Keratinocyte (primary cell): ENCODE data around the gene TENM3. TPM values are rescaled to one million over a fixed set of nuclear protein-coding genes. Genes with fewer than 3 reads are reported as not detected.

Experiments used
- DNase-seq: peaks from one replicate; pipeline ENCODE4 v3.0.0-alpha.2; 2011; ENCODE audit warnings: low read depth, missing footprints, low spot score
- FAIRE-seq: peaks from 2 replicates; lab custom pipeline; 2011; peaks lifted over from hg19 to GRCh38; lab: Jason Lieb, UNC
- H2AFZ ChIP-seq: 2 replicates; pipeline ENCODE4 v1.6.0; 2012; ENCODE audit warnings: low read length, control low read depth, inconsistent platforms; ENCODE audit not compliant: control insufficient read depth
- H3K27ac ChIP-seq: 2 replicates; pipeline ENCODE4 v1.5.1; 2011; ENCODE audit warnings: low read length; ENCODE audit not compliant: control insufficient read depth, insufficient read depth
- H3K27me3 ChIP-seq: 3 replicates; pipeline ENCODE4 v1.6.0; 2011; ENCODE audit warnings: low read length; ENCODE audit not compliant: control insufficient read depth, insufficient read depth; ENCODE audit errors: extremely low read depth
- H3K36me3 ChIP-seq, 2 experiments: 2 replicates in 1 of 2; 3 replicates in 1 of 2; pipeline ENCODE4 v1.5.1; 2011; ENCODE audit warnings: low read length in 2 of 2, mild to moderate bottlenecking in 1 of 2; ENCODE audit not compliant: control insufficient read depth in 2 of 2, insufficient read depth in 2 of 2; ENCODE audit errors: extremely low read depth in 1 of 2
- H3K4me1 ChIP-seq: 3 replicates; pipeline ENCODE4 v1.5.1; 2011; ENCODE audit warnings: low read length; ENCODE audit not compliant: control insufficient read depth, insufficient read depth; ENCODE audit errors: extremely low read depth
- H3K4me2 ChIP-seq: 3 replicates; pipeline ENCODE4 v1.6.0; 2011; ENCODE audit warnings: low read depth, low read length; ENCODE audit not compliant: control insufficient read depth, insufficient read depth; ENCODE audit errors: extremely low read depth
- H3K4me3 ChIP-seq, 3 experiments: fragments of 200-600 bp in 1 of 3; sonication (generic) in 1 of 3; 2 replicates in 2 of 3; 3 replicates in 1 of 3; pipeline ENCODE4 v1.5.1; 2011 to 2016; ENCODE audit warnings: low read length in 3 of 3, mild to moderate bottlenecking in 3 of 3, control low read depth in 2 of 3, inconsistent platforms in 1 of 3, low read depth in 1 of 3, mixed read lengths in 1 of 3, mixed run types in 1 of 3, moderate library complexity in 1 of 3; ENCODE audit not compliant: control insufficient read depth in 2 of 3, insufficient read depth in 2 of 3; ENCODE audit errors: extremely low read depth in 1 of 3
- H3K79me2 ChIP-seq: 2 replicates; pipeline ENCODE4 v1.6.0; 2012; ENCODE audit warnings: low read length; ENCODE audit not compliant: control insufficient read depth, insufficient read depth
- H3K9ac ChIP-seq: 3 replicates; pipeline ENCODE4 v1.6.0; 2011; ENCODE audit warnings: low read length; ENCODE audit not compliant: control insufficient read depth, insufficient read depth; ENCODE audit errors: extremely low read depth
- H3K9me1 ChIP-seq: 3 replicates; pipeline ENCODE4 v1.6.0; 2011; ENCODE audit warnings: low read length; ENCODE audit not compliant: control insufficient read depth, insufficient read depth; ENCODE audit errors: extremely low read depth
- H3K9me3 ChIP-seq: 2 replicates; pipeline ENCODE4 v1.5.1; 2012; ENCODE audit warnings: low read depth, low read length; ENCODE audit not compliant: control insufficient read depth
- H4K20me1 ChIP-seq: 3 replicates; pipeline ENCODE4 v1.6.0; 2011; ENCODE audit warnings: low read length; ENCODE audit not compliant: control insufficient read depth, insufficient read depth; ENCODE audit errors: extremely low read depth
- EZH2 ChIP-seq: IDR thresholded peaks from one replicate; pipeline ENCODE4 v1.6.1; 2012; ENCODE audit warnings: inconsistent platforms, mild to moderate bottlenecking, low read length, moderate library complexity
- dilution Hi-C: fragments of 300-500 bp; cut with MboI; formaldehyde crosslinking; loops from one replicate; pipeline ENCODE4 v1.7.0; 2020; ENCODE audit warnings: low sequenced_read_pairs; ENCODE audit not compliant: extremely low pct_ligation_motif_present
- polyA plus RNA-seq, 5 experiments: library from polyadenylated mRNA; depleted of rRNA in 3 of 5; stranded (reverse) in 3 of 5; stranded (forward) in 1 of 5; unstranded in 1 of 5; fragments of >200 nt; gene quantifications; 1 replicate in 1 of 5; 2 replicates in 3 of 5; 3 replicates in 1 of 5; pipeline versions ENCODE4 v1.2.1 to v1.2.3, GENCODE V29; 2011 to 2012; ENCODE audit warnings: missing spikeins in 2 of 5, low read depth in 1 of 5, low replicate concordance in 1 of 5
- TF ChIP-seq, protein P1 (sequence below), 3 experiments: IDR thresholded peaks in 1 of 3; conservative IDR thresholded peaks in 1 of 3; optimal IDR thresholded peaks in 1 of 3; 2 replicates in 2 of 3; 3 replicates in 1 of 3; pipeline versions ENCODE3 to v1.5.1; 2011; ENCODE audit warnings: low read length in 3 of 3, mild to moderate bottlenecking in 3 of 3, moderate library complexity in 2 of 3, control low read depth in 1 of 3, inconsistent platforms in 1 of 3; ENCODE audit not compliant: insufficient read depth in 2 of 3; ENCODE audit errors: extremely low read depth in 1 of 3

The TENM3 gene
- polyA plus RNA-seq, 1 donor (not counting 4 experiments of a cell fraction or from before 2014, with no cell fraction given), result 17.0 TPM

DNA sequence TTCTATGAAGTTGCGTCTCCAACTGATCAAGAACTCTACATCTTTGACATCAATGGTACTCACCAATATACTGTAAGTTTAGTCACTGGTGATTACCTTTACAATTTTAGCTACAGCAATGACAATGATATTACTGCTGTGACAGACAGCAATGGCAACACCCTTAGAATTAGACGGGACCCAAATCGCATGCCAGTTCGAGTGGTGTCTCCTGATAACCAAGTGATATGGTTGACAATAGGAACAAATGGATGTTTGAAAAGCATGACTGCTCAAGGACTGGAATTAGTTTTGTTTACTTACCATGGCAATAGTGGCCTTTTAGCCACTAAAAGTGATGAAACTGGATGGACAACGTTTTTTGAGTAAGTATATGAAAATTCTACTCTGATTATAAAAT, 511.7 kb downstream of the TENM3 start:
- H3K9me3 ChIP-seq, result no peaks in the 10 kb centered on the region
- H3K79me2 ChIP-seq, result no peaks in the 10 kb centered on the region
- no peaks in the 10 kb centered on the region for H3K9me1 ChIP-seq
- FAIRE-seq (no peak), DNase-seq (no peak)
- no peak overlapping the region for H3K4me2 ChIP-seq
- TF ChIP-seq EZH2, result no peak
- TF ChIP-seq, protein P1, sequence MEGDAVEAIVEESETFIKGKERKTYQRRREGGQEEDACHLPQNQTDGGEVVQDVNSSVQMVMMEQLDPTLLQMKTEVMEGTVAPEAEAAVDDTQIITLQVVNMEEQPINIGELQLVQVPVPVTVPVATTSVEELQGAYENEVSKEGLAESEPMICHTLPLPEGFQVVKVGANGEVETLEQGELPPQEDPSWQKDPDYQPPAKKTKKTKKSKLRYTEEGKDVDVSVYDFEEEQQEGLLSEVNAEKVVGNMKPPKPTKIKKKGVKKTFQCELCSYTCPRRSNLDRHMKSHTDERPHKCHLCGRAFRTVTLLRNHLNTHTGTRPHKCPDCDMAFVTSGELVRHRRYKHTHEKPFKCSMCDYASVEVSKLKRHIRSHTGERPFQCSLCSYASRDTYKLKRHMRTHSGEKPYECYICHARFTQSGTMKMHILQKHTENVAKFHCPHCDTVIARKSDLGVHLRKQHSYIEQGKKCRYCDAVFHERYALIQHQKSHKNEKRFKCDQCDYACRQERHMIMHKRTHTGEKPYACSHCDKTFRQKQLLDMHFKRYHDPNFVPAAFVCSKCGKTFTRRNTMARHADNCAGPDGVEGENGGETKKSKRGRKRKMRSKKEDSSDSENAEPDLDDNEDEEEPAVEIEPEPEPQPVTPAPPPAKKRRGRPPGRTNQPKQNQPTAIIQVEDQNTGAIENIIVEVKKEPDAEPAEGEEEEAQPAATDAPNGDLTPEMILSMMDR (optimal IDR thresholded peaks at IDR 0.05 in 1 of 3, IDR thresholded peaks at IDR 0.05 in 1 of 3, conservative IDR thresholded peaks at IDR 0.05 in 1 of 3; ENCODE audit: extremely low read depth in 1 of 3, insufficient read depth in 2 of 3, low read length in 3 of 3), result no peak
- H4K20me1 ChIP-seq, result no peaks in the 10 kb centered on the region
- no peaks in the 10 kb centered on the region for H3K27me3 ChIP-seq
- H3K4me1 ChIP-seq, result peaks cover 20% of the 10 kb centered on the region
- dilution Hi-C loops, result no loop called here
- no peak overlapping the region for H3K9ac ChIP-seq
- no peak overlapping the region for H2AFZ ChIP-seq
- no peak overlapping the region for H3K27ac ChIP-seq
- H3K36me3 ChIP-seq, result peaks cover 4 to 8% of the 10 kb centered on the region in 2 experiments
- no peak overlapping the region for H3K4me3 ChIP-seq

DNA sequence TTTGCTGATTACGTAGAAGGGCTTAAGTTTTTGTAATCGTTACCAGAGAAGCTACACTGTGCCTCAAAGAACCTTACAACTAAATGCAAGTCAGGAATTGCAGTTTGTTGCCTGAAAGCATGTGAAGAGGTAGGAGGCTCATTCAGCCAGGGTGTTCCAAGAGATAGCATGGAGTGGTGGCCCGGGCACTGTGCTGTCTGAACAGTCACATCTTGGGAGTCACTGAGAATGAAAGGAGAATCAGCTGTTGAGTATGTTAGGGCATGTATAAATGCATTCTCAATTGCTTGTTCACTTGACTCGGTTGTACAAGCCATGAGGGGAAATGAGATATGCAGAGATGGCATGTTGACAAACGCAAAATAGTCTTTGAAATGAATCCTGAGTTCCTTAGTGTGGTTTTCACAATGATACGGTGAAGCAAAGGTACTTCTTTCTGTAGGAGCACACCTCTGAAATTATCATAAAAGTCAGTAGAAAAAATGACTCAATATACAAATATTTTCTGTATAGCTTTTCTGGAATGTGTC, 513.0 kb downstream of the TENM3 start:
- H2AFZ ChIP-seq, result peak overlapping the region; percentile 46
- peaks cover 4 to 8% of the 10 kb centered on the region in 2 experiments for H3K36me3 ChIP-seq
- peak; percentile 93 for FAIRE-seq
- no peak overlapping the region for H3K9ac ChIP-seq
- dilution Hi-C loops, result no loop called here
- H4K20me1 ChIP-seq, result no peaks in the 10 kb centered on the region
- no peaks in the 10 kb centered on the region for H3K9me3 ChIP-seq
- H3K27me3 ChIP-seq, result no peaks in the 10 kb centered on the region
- peak overlapping the region; percentile 45 for H3K4me2 ChIP-seq
- TF ChIP-seq EZH2, result no peak
- TF ChIP-seq, protein P1 (optimal IDR thresholded peaks at IDR 0.05 in 1 of 3, IDR thresholded peaks at IDR 0.05 in 1 of 3, conservative IDR thresholded peaks at IDR 0.05 in 1 of 3; ENCODE audit: extremely low read depth in 1 of 3, insufficient read depth in 2 of 3, low read length in 3 of 3), result no peak
- no peaks in the 10 kb centered on the region for H3K9me1 ChIP-seq
- DNase-seq, result no peak
- H3K4me3 ChIP-seq, result no peak overlapping the region
- no peaks in the 10 kb centered on the region for H3K79me2 ChIP-seq
- no peak overlapping the region for H3K27ac ChIP-seq
- H3K4me1 ChIP-seq, result peaks cover 20% of the 10 kb centered on the region
